Breast epithelium (tissue), 4 donors: ENCODE measurements around the gene TUSC2. TPM values are rescaled to one million over a fixed set of nuclear protein-coding genes. Genes with fewer than 3 reads are reported as not detected.

Experiments used
- DNase-seq, 2 donors: peaks; one replicate each; pipeline ENCODE4 v3.0.0-alpha.2; 2019; ENCODE audit warnings: low spot score in 2 of 2
- H3K27ac ChIP-seq, 2 donors: fragments of 200-600 bp; sonication (generic) in 1 of 2; one replicate each; pipeline ENCODE4 v1.5.1; 2016 to 2019; ENCODE audit warnings: mild to moderate bottlenecking in 1 of 2
- H3K27me3 ChIP-seq, 2 donors: fragments of 200-600 bp; sonication (generic) in 1 of 2; one replicate each; pipeline versions ENCODE4 v1.5.1 to v1.6.0; 2017 to 2019; ENCODE audit warnings: control low read depth in 1 of 2, mild to moderate bottlenecking in 1 of 2
- H3K36me3 ChIP-seq: fragments of 200-600 bp; one replicate; pipeline ENCODE4 v1.5.1; 2019
- H3K4me1 ChIP-seq, 2 donors: fragments of 200-600 bp; sonication (generic); one replicate each; pipeline ENCODE4 v1.5.1; 2016 to 2019; ENCODE audit warnings: control low read depth in 1 of 2
- H3K4me3 ChIP-seq, 3 donors: fragments of 200-600 bp; sonication (generic); 1 replicate in 2 of 3; 2 replicates in 1 of 3; pipeline ENCODE4 v1.5.1; 2016 to 2019; ENCODE audit warnings: mild to moderate bottlenecking in 3 of 3, moderate library complexity in 2 of 3
- H3K9me3 ChIP-seq, 2 donors: fragments of 200-600 bp; sonication (generic) in 1 of 2; one replicate each; pipeline ENCODE4 v1.5.1; 2016 to 2019; ENCODE audit warnings: control low read depth in 1 of 2
- POLR2A ChIP-seq: fragments of 450-650 bp; IDR thresholded peaks from one replicate; pipeline ENCODE4 v1.6.1; 2016; ENCODE audit warnings: antibody characterized with exemption, mild to moderate bottlenecking, moderate library complexity
- POLR2AphosphoS5 ChIP-seq, 3 donors: sonication (generic); formaldehyde crosslinking; IDR thresholded peaks; one replicate each; pipeline ENCODE4 v1.6.1; 2017; ENCODE audit warnings: antibody characterized with exemption in 3 of 3
- intact Hi-C: fragments of 100-400 bp; cut with DNase I; formaldehyde crosslinking; loops from one replicate; pipeline ENCODE4 v1.15.1; 2023; ENCODE audit warnings: low total_unique reads
- total RNA-seq, 3 donors: library from RNA; depleted of rRNA; stranded (reverse); fragments of >200 nt; gene quantifications; one replicate each; pipeline ENCODE4 v1.1.0, GENCODE V29; 2016
- TF ChIP-seq, protein P1 (sequence below), 3 donors: fragments of 450-650 bp; IDR thresholded peaks; one replicate each; pipeline ENCODE4 v1.5.1; 2016 to 2017; ENCODE audit warnings: antibody characterized with exemption in 3 of 3, mild to moderate bottlenecking in 3 of 3, moderate library complexity in 3 of 3

Gene TUSC2
- total RNA-seq, 3 donors from 2014 or later = 18.1 to 25.9 (median 21.3) TPM

GRCh38 chr3:50279255-50280016 lies 48.6 kb downstream of the TUSC2 start:
- Histone ChIP-seq H3K4me3 (no peak overlapping the region), H3K27me3 (no peaks in the 10 kb centered on the region), H3K9me3 (no peaks in the 10 kb centered on the region), H3K4me1 (no peaks in the 10 kb centered on the region), H3K36me3 (no peaks in the 10 kb centered on the region), H3K27ac (no peak overlapping the region)
- intact Hi-C loops = no loop called here
- no peak for DNase-seq
- TF ChIP-seq POLR2A (no peak), POLR2AphosphoS5 (IDR thresholded peaks at IDR 0.05) (no peak)
- TF ChIP-seq, protein P1, sequence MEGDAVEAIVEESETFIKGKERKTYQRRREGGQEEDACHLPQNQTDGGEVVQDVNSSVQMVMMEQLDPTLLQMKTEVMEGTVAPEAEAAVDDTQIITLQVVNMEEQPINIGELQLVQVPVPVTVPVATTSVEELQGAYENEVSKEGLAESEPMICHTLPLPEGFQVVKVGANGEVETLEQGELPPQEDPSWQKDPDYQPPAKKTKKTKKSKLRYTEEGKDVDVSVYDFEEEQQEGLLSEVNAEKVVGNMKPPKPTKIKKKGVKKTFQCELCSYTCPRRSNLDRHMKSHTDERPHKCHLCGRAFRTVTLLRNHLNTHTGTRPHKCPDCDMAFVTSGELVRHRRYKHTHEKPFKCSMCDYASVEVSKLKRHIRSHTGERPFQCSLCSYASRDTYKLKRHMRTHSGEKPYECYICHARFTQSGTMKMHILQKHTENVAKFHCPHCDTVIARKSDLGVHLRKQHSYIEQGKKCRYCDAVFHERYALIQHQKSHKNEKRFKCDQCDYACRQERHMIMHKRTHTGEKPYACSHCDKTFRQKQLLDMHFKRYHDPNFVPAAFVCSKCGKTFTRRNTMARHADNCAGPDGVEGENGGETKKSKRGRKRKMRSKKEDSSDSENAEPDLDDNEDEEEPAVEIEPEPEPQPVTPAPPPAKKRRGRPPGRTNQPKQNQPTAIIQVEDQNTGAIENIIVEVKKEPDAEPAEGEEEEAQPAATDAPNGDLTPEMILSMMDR (IDR thresholded peaks at IDR 0.05) = no peak

DNA sequence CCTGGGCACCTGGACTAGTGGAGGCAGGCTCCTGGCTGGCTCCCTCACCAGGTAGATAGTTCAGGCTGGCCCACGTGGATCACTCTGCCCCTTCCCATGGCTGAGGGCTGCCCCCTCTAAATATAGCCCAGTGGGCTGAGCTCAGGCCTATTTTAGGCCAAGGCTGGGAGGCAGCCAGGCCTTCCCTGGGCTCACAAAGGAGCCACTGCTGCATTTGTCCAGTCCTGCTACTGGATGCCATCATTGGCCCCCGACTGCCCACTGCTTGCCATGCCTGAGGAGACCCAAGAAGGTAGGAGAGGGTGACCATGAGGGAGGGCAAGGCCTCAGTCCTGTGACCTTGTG lies 49.2 kb downstream of the TUSC2 start, which contains the start of gene LSMEM2:
Gene LSMEM2 (plus strand): TSS at position 208 of the 345 bp plus-strand sequence. CDS start 27 bp downstream, at position 235.
- no peak for TF ChIP-seq POLR2A
- TF ChIP-seq, protein P1 (IDR thresholded peaks at IDR 0.05) = no peak
- no peak for TF ChIP-seq POLR2AphosphoS5 (IDR thresholded peaks at IDR 0.05)
- Histone ChIP-seq H3K36me3 (no peaks in the 10 kb centered on the region), H3K27me3 (no peaks in the 10 kb centered on the region), H3K9me3 (no peaks in the 10 kb centered on the region), H3K27ac (no peak within 1 kb of the TSS), H3K4me3 (no peak within 1 kb of the TSS), H3K4me1 (no peaks in the 10 kb centered on the region)
- intact Hi-C loops = no loop called here
- DNase-seq = no peak

- no peak overlapping the region for H3K4me3 ChIP-seq
- H3K27ac ChIP-seq = no peak overlapping the region
- H3K36me3 ChIP-seq = no peaks in the 10 kb centered on the region
- TF ChIP-seq, protein P1 (IDR thresholded peaks at IDR 0.05) = no peak
- TF ChIP-seq POLR2A = no peak
- no peak for TF ChIP-seq POLR2AphosphoS5 (IDR thresholded peaks at IDR 0.05)
- no peaks in the 10 kb centered on the region for H3K9me3 ChIP-seq
- intact Hi-C loops = no loop called here
- H3K4me1 ChIP-seq = no peaks in the 10 kb centered on the region
- H3K27me3 ChIP-seq = no peaks in the 10 kb centered on the region
- no peak for DNase-seq
Measured at GRCh38 chr3:50278123-50278879, 49.7 kb downstream of the TUSC2 start.

DNA sequence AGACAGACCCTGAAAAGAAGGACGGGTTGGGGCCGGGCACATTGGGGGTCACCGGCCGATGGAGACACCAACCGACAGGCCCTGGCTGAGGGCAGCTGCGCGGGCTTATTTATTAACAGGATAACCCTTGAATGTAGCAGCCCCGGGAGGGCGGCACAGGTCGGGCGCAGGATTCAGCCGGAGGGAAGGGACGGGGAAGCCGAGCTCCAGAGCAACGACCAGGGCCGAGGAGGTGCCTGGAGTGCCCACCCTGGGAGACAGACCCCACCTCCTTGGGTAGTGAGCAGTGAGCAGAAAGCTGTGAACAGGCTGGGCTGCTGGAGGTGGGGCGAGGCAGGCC lies 51.3 kb downstream of the TUSC2 start:
- intact Hi-C loops = no loop called here
- Histone ChIP-seq H3K27ac (no peak overlapping the region), H3K36me3 (no peaks in the 10 kb centered on the region), H3K9me3 (no peaks in the 10 kb centered on the region), H3K4me3 (no peak overlapping the region), H3K4me1 (no peaks in the 10 kb centered on the region), H3K27me3 (no peaks in the 10 kb centered on the region)
- no peak for TF ChIP-seq POLR2A
- TF ChIP-seq POLR2AphosphoS5 (IDR thresholded peaks at IDR 0.05) = no peak
- TF ChIP-seq, protein P1 (IDR thresholded peaks at IDR 0.05) = no peak
- no peak for DNase-seq
